Mesothelial cell of epicardium (in vitro differentiated cells): Measurements from ENCODE around the gene SEPTIN2. TPM values are rescaled to one million over a fixed set of nuclear protein-coding genes. Genes with fewer than 3 reads are reported as not detected.
"Not testable (repeated sequence)": the region's sequence is repeated elsewhere in the genome, so short reads cannot be mapped to it uniquely, and the experiment has no call there.

Source experiments
- DNase-seq, 2 experiments: peaks; one replicate each; pipeline ENCODE4 v3.0.0; 2021; ENCODE audit warnings: low spot score in 2 of 2; ENCODE audit not compliant: unreplicated experiment in 2 of 2
- H3K27ac Mint-ChIP-seq: 2 replicates; pipeline ENCODE4 v1.8.0; 2021; ENCODE audit warnings: mixed read lengths
- H3K27me3 Mint-ChIP-seq: 2 replicates; pipeline ENCODE4 v1.8.0; 2021; ENCODE audit warnings: low read depth, mixed read lengths
- H3K36me3 Mint-ChIP-seq: 2 replicates; pipeline ENCODE4 v1.8.0; 2021; ENCODE audit warnings: mixed read lengths
- H3K4me1 Mint-ChIP-seq: 2 replicates; pipeline ENCODE4 v1.8.0; 2021; ENCODE audit warnings: mixed read lengths
- H3K4me3 Mint-ChIP-seq: 2 replicates; pipeline ENCODE4 v1.8.0; 2021; ENCODE audit warnings: mild to moderate bottlenecking, moderate library complexity, mixed read lengths
- H3K9me3 Mint-ChIP-seq: 2 replicates; pipeline ENCODE4 v1.8.0; 2021; ENCODE audit warnings: mixed read lengths
- total RNA-seq: library from RNA; stranded (reverse); gene quantifications from 3 replicates; pipeline ENCODE4 v1.2.1, GENCODE V29; 2021
- TF ChIP-seq, protein P1 (sequence below): fragments of 200-600 bp; sonication (generic); IDR thresholded peaks from one replicate; pipeline ENCODE4 v1.5.0; 2021; ENCODE audit warnings: antibody characterized with exemption; ENCODE audit not compliant: unreplicated experiment

The SEPTIN2 gene
- total RNA-seq, 1 donor from 2014 or later, result 522 TPM

DNA sequence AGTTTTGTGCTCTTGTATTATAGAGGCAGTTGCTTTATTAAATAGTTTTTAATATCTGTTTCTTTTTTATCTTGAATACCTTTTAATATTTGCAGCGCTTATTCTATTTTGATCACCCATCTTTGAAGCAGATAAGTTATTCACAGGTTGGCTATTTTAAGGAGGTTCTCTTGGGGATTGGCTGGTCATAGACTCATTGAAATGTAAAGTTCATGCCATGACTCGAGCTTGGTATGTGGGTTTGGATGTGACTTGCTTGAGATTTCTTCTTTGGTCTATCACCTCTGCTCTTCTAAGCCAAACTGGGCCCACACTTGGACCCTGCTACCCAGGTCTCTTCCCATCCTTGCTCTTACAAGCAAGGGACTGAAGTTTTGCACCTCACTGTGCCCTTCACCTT is 74.0 kb downstream of the SEPTIN2 start:
- Mint-ChIP-seq H3K27me3 (no peaks in the 10 kb centered on the region), H3K4me1 (no peaks in the 10 kb centered on the region), H3K9me3 (no peaks in the 10 kb centered on the region), H3K27ac (no peak overlapping the region), H3K4me3 (no peak overlapping the region), H3K36me3 (peaks cover 18% of the 10 kb centered on the region)
- TF ChIP-seq, protein P1, sequence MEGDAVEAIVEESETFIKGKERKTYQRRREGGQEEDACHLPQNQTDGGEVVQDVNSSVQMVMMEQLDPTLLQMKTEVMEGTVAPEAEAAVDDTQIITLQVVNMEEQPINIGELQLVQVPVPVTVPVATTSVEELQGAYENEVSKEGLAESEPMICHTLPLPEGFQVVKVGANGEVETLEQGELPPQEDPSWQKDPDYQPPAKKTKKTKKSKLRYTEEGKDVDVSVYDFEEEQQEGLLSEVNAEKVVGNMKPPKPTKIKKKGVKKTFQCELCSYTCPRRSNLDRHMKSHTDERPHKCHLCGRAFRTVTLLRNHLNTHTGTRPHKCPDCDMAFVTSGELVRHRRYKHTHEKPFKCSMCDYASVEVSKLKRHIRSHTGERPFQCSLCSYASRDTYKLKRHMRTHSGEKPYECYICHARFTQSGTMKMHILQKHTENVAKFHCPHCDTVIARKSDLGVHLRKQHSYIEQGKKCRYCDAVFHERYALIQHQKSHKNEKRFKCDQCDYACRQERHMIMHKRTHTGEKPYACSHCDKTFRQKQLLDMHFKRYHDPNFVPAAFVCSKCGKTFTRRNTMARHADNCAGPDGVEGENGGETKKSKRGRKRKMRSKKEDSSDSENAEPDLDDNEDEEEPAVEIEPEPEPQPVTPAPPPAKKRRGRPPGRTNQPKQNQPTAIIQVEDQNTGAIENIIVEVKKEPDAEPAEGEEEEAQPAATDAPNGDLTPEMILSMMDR, result no peak
- no peak for DNase-seq

DNA sequence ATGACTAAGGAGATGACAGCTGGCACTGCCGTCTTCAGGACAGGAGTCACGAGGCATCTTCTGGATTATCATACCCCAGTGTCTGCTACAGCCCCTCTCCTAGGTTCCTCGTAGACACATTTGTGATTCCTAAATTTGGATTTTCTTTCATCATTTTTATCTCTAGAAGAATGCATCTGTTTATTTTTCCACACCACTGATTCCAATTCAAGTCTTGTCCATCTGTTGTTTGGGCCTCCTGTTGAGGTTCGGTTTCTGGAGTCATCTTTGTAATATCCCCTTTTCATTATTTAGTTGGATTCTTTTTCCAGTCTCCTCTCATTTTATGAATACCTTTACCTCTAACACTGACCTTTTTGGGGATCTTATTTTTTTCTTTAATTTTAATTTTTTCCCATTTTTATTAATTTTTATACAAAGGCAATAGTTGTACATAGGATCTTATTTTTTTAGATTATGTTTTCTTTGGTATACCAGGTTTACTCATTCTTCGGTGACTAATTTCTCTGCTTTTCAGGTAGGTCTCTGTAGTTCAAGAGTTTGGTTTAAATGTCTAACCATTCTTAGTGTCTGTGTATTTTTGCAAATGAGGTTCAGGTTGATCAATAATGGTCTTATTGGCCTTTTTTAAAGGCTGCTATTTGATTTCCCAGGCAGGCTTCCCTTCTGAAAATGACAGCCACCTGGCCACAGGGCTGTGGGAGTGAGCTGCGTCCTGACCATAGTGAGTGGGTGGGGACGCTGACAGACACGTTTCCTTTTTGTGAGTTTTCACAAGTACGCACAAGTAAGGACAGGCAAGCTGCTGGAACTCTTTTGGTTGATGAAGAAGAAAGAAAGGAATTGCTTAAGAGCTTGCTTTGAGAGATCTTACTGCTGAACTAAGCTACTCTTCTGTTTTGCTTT is 74.8 kb downstream of the SEPTIN2 start:
- Mint-ChIP-seq H3K27ac (no peak overlapping the region), H3K4me3 (no peak overlapping the region), H3K36me3 (peaks cover 24% of the 10 kb centered on the region), H3K27me3 (no peaks in the 10 kb centered on the region), H3K4me1 (no peaks in the 10 kb centered on the region), H3K9me3 (no peaks in the 10 kb centered on the region)
- TF ChIP-seq, protein P1, result no peak
- DNase-seq, result no peak

DNA sequence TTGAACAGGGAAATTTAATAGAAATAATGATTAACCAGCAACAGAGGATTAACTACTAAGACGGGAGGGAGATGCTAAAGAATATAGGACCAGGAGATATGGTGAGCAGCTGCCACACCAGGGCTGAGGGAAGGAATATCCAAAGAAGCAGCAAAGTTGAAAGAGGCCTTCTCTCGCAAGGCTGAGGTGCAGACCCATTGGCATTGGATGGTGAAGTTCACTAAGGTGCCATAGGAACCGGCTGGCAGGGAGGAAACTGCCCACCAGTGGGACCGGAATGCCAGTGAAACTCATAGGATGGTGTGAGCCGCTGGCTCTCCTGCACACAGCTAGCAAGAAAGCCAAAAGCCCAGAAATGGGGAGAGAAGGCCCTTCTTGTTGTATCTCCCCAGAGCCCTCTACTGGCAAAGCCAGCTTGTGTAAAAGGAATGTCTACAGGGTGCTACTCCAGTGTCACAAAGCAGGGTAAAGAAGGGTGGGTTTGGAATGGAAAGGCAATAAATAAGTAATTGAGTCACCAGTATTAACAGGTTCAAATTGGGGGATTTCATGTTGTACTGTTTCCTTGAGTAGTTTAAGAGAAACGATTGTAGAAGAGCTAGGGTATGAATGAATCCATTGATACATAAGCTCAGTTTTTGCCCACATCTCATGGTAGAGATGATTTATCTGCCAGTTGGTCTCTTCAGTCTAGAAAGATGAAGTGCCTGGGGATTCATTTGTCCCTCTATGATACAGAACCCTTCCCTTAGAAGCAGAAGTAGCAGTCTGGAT is 76.4 kb downstream of the SEPTIN2 start:
- DNase-seq, result no peak
- Mint-ChIP-seq H3K9me3 (no peaks in the 10 kb centered on the region), H3K27ac (no peak overlapping the region), H3K4me3 (no peak overlapping the region), H3K27me3 (no peaks in the 10 kb centered on the region), H3K4me1 (no peaks in the 10 kb centered on the region), H3K36me3 (peaks cover 21% of the 10 kb centered on the region)
- TF ChIP-seq, protein P1, result no peak

DNA sequence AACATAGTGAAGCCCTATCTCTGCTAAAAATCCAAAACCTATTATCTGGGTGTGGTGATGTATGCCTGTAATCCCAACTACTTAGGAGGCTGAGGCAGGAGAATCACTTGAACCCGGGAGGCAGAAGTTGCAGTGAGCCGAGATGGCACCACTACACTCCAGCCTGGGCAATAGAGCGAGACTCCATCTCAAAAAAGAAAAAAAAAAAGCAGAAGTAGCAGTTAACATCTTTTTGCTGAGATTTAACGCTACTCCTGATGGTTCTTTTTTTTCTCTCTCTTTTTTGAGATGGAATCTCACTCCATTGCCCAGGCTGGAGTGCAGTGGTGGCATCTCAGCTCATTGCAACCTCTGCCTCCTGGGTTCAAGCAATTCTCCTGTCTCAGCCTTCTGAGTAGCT is 77.0 kb downstream of the SEPTIN2 start:
- not testable (repeated sequence) for H3K27ac Mint-ChIP-seq, H3K27me3 Mint-ChIP-seq, H3K4me3 Mint-ChIP-seq, DNase-seq, H3K4me1 Mint-ChIP-seq, H3K9me3 Mint-ChIP-seq
- H3K36me3 Mint-ChIP-seq, result peaks cover 24% of the 10 kb centered on the region

DNA sequence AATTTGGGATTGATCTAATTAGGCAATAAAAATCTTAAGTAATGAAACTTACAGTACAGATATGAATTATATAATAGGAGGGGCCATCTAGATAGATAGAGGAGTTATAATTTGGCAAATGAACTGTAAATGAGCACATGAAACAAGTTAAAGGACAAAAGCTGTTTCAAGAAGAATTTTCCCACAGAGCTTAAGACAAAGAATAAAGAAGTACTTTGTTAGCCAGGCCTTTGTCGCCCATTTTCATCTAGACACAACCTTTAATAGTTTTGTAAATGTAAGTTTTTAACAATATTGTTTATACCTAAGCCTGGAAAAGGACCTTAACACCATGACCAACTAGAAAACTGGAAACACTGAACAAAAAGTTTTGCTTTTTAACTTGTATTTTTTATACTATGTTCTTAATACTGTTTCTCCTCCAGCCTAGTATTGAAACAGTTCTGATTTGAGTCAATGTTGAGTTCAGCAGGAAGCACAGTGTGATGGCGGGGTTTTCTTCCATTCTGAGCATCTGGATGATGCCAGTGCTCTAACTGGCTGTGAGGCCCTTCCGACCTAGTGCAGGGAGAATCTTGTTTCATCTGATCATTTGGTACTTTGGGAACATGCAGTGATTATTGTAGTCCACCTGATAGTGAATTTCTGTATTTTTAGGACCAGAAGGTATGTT is 77.9 kb downstream of the SEPTIN2 start:
- H3K4me3 Mint-ChIP-seq, result no peak overlapping the region
- TF ChIP-seq, protein P1, result no peak
- DNase-seq, result no peak
- H3K4me1 Mint-ChIP-seq, result no peaks in the 10 kb centered on the region
- H3K9me3 Mint-ChIP-seq, result no peaks in the 10 kb centered on the region
- H3K27me3 Mint-ChIP-seq, result no peaks in the 10 kb centered on the region
- H3K27ac Mint-ChIP-seq, result no peak overlapping the region
- peaks cover 19% of the 10 kb centered on the region for H3K36me3 Mint-ChIP-seq

DNA sequence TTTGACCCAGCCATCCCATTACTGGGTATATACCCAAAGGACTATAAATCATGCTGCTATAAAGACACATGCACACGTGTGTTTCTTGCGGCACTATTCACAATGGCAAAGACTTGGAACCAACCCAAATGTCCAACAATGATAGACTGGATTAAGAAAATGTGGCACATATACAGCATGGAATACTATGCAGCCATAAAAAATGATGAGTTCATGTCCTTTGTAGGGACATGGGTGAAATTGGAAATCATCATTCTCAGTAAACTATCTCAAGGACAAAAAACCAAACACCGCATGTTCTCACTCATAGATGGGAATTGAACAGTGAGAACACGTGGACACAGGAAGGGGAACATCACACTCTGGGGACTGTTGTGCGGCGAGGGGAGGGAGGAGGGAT is 81.1 kb downstream of the SEPTIN2 start:
- H3K27ac Mint-ChIP-seq, H3K4me1 Mint-ChIP-seq, H3K4me3 Mint-ChIP-seq, DNase-seq, H3K9me3 Mint-ChIP-seq, H3K27me3 Mint-ChIP-seq: not testable (repeated sequence)
- H3K36me3 Mint-ChIP-seq, result peaks cover 14% of the 10 kb centered on the region
